Measurements from ENCODE around the gene CTIF.

Gene CTIF

GRCh38 chr18:48723016-48723415, 184.2 kb downstream of the CTIF start:
- no peak for DNase-seq (ENCODE audit: low read depth in 2 of 3, low spot score in 2 of 3)

DNA sequence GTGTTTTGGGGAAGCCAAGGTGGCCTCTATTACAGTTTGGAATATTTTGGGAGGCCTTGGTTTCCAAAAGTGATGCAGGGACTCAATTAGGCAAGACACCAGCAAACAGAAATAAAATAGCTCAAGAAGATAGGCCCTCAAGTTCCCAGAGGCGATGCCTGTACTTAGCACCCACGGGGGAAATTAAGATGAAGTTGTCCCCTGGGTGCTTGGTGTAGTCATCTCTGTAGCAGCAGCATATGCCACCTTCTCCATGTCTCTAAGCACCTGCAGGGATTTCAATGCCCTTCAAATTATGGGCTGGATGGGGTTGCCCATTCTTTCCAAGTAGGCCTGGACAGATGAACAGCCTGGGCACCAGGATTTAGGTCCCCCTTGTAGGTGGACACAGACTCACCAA, 185.0 kb downstream of the CTIF start:
- no peak for DNase-seq (ENCODE audit: low read depth in 2 of 3, low spot score in 2 of 3)

DNA sequence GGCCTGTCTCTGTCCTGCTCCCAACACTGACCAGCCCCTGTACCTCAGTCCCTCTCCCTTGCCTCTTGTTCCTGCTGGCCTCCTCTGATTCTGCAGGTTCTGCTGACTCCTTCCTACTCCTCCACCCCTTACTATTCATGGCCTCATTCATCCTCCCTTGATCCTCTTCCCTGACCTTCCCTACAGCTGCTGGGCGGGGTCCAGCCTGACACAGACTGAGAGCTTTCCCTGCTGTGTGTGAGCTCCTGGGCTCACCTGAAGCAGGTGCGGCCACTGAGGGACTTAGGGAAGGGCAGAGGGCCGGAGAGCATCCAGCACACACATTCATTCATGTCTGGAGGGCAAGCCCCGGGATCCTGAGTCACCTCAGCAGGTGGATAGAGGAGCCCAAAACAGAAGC, 185.6 kb downstream of the CTIF start:
- no peak for DNase-seq (ENCODE audit: low read depth in 2 of 3, low spot score in 2 of 3)

DNA sequence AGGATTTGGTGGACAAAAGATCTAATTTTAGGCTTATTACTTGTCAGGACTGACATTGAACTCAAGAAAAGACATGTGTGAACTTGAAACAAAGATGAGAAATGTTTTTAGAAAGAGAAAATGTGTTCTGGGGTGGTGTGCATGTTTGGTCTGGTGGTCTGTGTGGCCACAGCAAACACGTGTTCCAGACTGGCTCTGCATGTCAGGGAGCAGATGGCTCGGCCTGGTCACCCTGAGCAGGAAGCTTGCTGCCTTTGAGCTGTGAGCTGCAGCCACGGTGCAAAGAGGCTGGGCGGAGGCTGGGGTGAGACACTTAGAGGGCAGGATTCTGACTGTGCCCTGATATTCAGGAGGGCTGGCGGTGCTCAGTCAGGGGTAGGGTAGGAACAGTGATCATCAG, 186.1 kb downstream of the CTIF start:
- no peak for DNase-seq (ENCODE audit: low read depth in 2 of 3, low spot score in 2 of 3)

DNA sequence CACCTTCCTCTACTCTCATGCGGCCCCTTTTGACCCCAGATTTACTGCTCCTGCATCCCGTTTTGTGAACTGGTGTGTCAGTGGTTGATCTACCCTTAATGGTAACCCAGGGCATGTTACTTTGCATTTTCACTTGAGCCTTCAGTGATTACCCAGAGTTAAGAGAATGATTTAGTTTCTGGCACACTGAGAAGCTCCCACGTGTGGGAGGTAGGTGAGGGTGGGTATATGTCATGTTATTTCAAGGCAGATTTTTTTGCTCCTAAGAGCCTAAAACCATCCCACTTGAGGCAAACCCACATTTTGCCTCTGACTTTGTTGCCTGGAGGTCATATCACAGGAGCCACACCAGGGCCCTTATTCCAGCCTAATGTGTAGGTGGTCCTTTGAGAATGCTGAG, 186.7 kb downstream of the CTIF start:
- DNase-seq (ENCODE audit: low read depth in 2 of 3, low spot score in 2 of 3), result no peak

DNA sequence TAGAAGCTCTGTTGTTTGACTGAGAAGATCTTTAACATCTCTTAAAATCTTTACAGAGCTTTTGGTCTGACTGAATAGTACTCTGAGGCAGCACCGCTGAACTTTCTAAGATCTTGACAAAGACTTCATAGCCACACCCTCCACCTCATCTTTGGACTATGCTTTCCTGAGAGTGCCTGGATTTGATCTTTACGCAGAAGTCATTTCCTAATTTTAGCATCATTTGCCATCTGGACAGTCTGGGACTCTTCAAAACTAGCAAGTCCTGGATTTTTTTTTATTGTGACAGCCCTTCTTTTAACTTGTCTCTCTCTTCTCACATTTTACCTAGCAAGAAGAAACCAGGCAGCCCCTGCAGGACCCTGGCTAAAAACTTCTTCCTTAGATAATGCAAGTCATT, 188.8 kb downstream of the CTIF start:
- DNase-seq (ENCODE audit: low read depth in 2 of 3, low spot score in 2 of 3), result no peak

DNA sequence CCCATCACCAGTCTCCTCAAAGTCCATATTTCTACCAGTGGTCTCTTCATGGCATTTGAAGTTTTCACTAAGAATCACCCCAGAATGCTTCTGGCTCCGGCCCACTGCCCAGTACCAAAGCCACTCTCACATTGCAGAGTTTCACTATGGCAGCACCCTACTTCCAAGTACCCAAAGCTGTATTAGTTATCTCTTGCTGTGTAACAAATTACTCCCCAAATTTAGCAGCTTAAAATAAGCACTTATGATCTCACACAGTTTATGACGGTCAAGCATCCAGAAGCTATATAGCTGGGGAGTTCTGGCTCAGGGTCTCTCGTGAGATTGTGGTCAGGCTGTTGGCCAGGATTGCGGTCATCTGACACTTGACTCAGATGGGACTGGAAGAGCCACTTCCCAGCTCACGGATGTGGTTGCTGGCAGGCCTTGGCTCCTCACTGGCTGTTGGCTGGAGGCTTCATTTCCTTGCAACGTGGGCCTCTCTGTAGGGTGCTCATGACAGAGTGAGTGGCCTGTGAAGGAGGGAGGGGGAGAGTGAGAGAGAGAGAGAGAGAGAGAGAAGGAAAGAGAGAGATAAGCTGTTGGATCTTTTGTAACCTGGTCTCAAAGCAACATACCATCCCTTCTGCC, 189.5 kb downstream of the CTIF start:
- no peak for DNase-seq (ENCODE audit: low read depth in 2 of 3, low spot score in 2 of 3)

DNA sequence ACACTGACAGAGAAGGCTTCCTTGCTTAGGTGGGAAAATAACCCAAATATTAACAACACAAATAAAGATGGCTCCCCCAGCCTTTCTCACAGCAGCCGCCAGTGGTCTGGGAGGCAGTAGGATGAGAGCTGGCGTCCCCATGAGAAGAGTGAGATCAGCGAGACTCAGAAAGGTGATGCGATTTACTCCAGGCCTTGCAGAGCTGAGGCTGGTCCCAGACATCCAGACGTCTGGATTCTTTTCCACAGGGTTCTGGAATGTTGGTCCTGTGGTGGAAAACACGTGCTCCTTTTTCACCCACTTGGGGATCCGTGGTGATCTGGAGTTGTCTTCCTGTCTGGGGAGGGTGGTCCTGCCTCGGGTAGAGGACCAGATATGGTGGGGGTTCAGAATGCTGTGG, 190.6 kb downstream of the CTIF start:
- no peak for DNase-seq (ENCODE audit: low read depth in 2 of 3, low spot score in 2 of 3)

- no peak for DNase-seq (ENCODE audit: low read depth in 2 of 3, low spot score in 2 of 3)
These were observed 191.2 kb downstream of the CTIF start for GRCh38 chr18:48730010-48730409.

DNA sequence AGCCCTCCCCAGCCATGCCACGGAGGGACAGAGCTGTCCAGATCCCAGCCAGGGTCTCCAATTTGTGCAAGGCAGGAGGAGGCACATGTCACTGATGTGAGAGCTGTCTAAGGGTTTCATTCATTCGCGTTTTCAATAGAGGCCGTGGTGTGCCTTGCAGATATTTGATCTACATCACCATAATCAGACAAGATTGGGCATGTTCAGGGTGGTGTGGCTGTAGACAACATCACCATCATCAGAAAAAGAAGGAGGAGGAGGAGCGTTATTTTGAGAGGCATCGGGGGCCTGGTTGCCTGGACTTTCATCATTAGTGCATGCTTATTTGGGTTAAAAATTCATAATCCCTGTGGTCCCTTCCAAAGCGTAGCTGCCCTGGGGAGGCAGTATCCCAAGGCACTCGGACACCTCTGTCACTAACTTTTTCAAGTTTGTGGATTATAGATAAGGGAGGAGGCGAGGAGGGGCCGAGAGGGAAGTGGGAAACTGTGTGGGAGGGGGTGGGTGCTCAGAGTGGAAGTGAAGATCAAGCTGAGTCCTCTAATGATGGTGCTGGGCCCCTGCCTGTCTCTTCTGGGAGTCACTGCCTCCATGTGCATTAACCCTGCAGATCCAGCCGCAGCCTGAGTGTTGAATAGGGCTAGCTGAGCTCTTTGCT, 194.1 kb downstream of the CTIF start:
- no peak for DNase-seq (ENCODE audit: low read depth in 2 of 3, low spot score in 2 of 3)

- DNase-seq (ENCODE audit: low read depth in 2 of 3, low spot score in 2 of 3), result no peak
These were observed 194.9 kb downstream of the CTIF start for GRCh38 chr18:48733643-48734253.

DNA sequence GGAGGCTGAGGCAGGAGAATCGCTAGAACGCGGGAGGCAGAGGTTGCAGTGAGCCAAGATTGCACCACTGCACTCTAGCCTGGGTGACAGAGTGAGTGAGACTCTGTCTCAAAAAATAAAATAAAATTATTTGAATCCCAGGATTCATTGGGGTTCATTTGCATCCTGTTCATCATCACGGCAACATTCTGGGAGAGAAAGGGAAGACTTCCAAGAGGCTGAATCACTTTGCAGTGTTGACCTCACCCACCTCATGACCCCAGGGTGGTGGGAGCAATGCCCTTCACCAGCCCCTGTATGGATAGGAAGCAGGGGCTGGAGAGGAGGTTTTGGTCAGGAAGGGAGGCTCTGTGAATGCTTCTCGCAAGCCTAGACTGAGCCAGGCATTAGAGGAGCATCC, 195.6 kb downstream of the CTIF start:
- DNase-seq (ENCODE audit: low read depth in 2 of 3, low spot score in 2 of 3), result no peak

- DNase-seq (ENCODE audit: low read depth in 2 of 3, low spot score in 2 of 3), result no peak
These were observed 196.3 kb downstream of the CTIF start for GRCh38 chr18:48735080-48735676.

GRCh38 chr18:48735681-48736255, 196.9 kb downstream of the CTIF start:
- DNase-seq (ENCODE audit: low read depth in 2 of 3, low spot score in 2 of 3), result no peak

- no peak for DNase-seq (ENCODE audit: low read depth in 2 of 3, low spot score in 2 of 3)
These were observed 197.8 kb downstream of the CTIF start for GRCh38 chr18:48736321-48737260.

GRCh38 chr18:48739266-48740067, 200.6 kb downstream of the CTIF start:
- DNase-seq (ENCODE audit: low read depth in 2 of 3, low spot score in 2 of 3), result no peak

- DNase-seq (ENCODE audit: low read depth in 2 of 3, low spot score in 2 of 3), result no peak
These were observed 201.2 kb downstream of the CTIF start for GRCh38 chr18:48740068-48740440.

GRCh38 chr18:48740851-48741485, 202.1 kb downstream of the CTIF start:
- DNase-seq (ENCODE audit: low read depth in 2 of 3, low spot score in 2 of 3), result no peak

DNA sequence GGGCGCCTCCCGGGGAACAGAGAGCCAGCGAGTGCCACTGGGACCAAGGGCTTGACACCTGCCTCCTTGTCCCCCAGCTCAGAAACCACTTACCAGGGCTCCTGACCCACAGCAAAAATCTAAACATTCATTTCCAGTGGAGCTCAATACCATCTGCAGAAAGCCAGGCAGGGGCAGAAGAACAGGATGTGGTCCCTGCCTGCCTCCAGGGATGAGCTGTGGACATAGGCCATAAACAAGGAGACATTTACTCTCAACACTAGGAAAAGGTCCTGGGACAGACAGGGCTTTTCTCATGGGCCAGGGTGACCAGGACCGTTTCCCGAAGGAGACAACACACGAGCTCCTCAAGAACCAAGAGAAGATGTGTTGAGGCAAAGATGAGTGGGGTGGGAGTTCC, 203.0 kb downstream of the CTIF start:
- DNase-seq (ENCODE audit: low read depth in 2 of 3, low spot score in 2 of 3), result no peak

DNA sequence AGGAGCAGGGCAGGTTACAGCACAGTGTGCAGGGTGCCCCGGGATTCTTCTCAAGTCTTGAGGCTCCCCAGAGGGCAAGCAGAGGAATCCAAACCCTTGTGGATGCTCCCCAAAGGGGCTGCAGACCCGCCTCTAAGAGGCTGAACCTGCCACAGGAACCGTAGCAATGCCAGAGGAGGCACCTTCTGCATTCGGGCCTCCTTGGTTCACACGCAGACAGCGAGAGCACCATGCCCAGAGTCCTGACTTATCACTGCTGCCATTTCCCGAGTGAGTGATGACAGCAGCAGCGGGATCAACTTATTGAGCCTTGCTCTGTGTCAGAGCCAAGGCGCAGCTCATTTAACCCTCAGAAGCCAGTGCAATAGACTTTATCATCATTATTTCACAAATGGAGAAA, 203.5 kb downstream of the CTIF start:
- DNase-seq (ENCODE audit: low read depth in 2 of 3, low spot score in 2 of 3), result no peak
